Neural cell (in vitro differentiated cells): ENCODE measurements around the gene TACC2. TPM values are rescaled to one million over a fixed set of nuclear protein-coding genes. Genes with fewer than 3 reads are reported as not detected.

Source experiments
- H2AFZ ChIP-seq: fragments of 200-600, 300-800 bp; sonication (generic), shearing (Covaris generic); 2 replicates; pipeline ENCODE4 v1.6.0; 2014; ENCODE audit warnings: low read depth, mild to moderate bottlenecking, antibody characterized with exemption, low read length, moderate library complexity
- H3F3A ChIP-seq: fragments of 200-600 bp; shearing (Covaris generic); 2 replicates; pipeline ENCODE4 v1.6.1; 2016; ENCODE audit warnings: mild to moderate bottlenecking, moderate library complexity, mixed read lengths, antibody characterized with exemption, low read length; ENCODE audit not compliant: insufficient read depth, poor library complexity, severe bottlenecking
- H3K27ac ChIP-seq: fragments of 200-600, 300-800 bp; sonication (generic), shearing (Covaris generic); 2 replicates; pipeline ENCODE4 v1.5.1; 2014; ENCODE audit warnings: mild to moderate bottlenecking, low read length, moderate library complexity
- H3K27me3 ChIP-seq: fragments of 300-800, 200-600 bp; sonication (generic), shearing (Covaris generic); 2 replicates; pipeline ENCODE4 v1.6.0; 2014; ENCODE audit warnings: mild to moderate bottlenecking, low read depth, low read length, moderate library complexity; ENCODE audit not compliant: insufficient read depth
- H3K36me3 ChIP-seq: fragments of 300-800, 200-600 bp; sonication (generic), shearing (Covaris generic); 2 replicates; pipeline ENCODE4 v1.5.1; 2014; ENCODE audit warnings: mild to moderate bottlenecking, antibody characterized with exemption, low read length, moderate library complexity; ENCODE audit not compliant: insufficient read depth
- H3K4me2 ChIP-seq: fragments of 300-800, 200-600 bp; sonication (generic), shearing (Covaris generic); 2 replicates; pipeline ENCODE4 v1.6.0; 2014; ENCODE audit warnings: mild to moderate bottlenecking, low read length
- H3K4me3 ChIP-seq: fragments of 300-800, 200-600 bp; sonication (generic), shearing (Covaris generic); 2 replicates; pipeline ENCODE4 v1.5.1; 2014; ENCODE audit warnings: mild to moderate bottlenecking, low read length, moderate library complexity
- H3K79me2 ChIP-seq: fragments of 200-600 bp; shearing (Covaris generic); replicated peaks from 2 replicates; pipeline ENCODE4 v1.6.0; 2014; ENCODE audit warnings: mild to moderate bottlenecking, low read length, moderate library complexity; ENCODE audit not compliant: insufficient read depth
- H3K9ac ChIP-seq: fragments of 300-800, 200-600 bp; sonication (generic), shearing (Covaris generic); 2 replicates; pipeline ENCODE4 v1.6.1; 2016; ENCODE audit warnings: mild to moderate bottlenecking, low read length, mixed read lengths
- H3K9me2 ChIP-seq: fragments of 200-600 bp; shearing (Covaris generic); 2 replicates; pipeline ENCODE4 v1.6.1; 2016; ENCODE audit warnings: mild to moderate bottlenecking, low read length, mixed read lengths; ENCODE audit not compliant: insufficient read depth
- H3K9me3 ChIP-seq: fragments of 200-600, 300-800 bp; sonication (generic), shearing (Covaris generic); 2 replicates; pipeline ENCODE4 v1.6.1; 2016; ENCODE audit warnings: mild to moderate bottlenecking, mixed run types, low read length, moderate library complexity, mixed read lengths
- H4K20me1 ChIP-seq: fragments of 200-600 bp; shearing (Covaris generic); 2 replicates; pipeline ENCODE4 v1.6.1; 2016; ENCODE audit warnings: mild to moderate bottlenecking, mixed run types; ENCODE audit not compliant: insufficient read depth
- CTCF ChIP-seq: fragments of 450-650 bp; IDR thresholded peaks from 2 replicates; pipeline ENCODE4 v1.5.1; 2014; ENCODE audit warnings: antibody characterized with exemption, mild to moderate bottlenecking, moderate library complexity; ENCODE audit not compliant: poor library complexity, severe bottlenecking
- EP300 ChIP-seq: fragments of 450-650 bp; conservative IDR thresholded peaks from 2 replicates; pipeline ENCODE4 v1.6.1; 2014; ENCODE audit warnings: antibody characterized with exemption, mild to moderate bottlenecking, moderate library complexity; ENCODE audit not compliant: poor library complexity, severe bottlenecking
- EZH2 ChIP-seq: fragments of 200-600, 300-800 bp; shearing (Covaris generic), sonication (generic); IDR thresholded peaks from 2 replicates; pipeline ENCODE4 v1.6.1; 2014; ENCODE audit warnings: antibody characterized with exemption, low read length, borderline replicate concordance, mild to moderate bottlenecking; ENCODE audit not compliant: insufficient read depth, poor library complexity, severe bottlenecking
- MXI1 ChIP-seq: fragments of 450-650 bp; conservative IDR thresholded peaks from 2 replicates; pipeline ENCODE4 v1.6.1; 2014; ENCODE audit warnings: antibody characterized with exemption, mild to moderate bottlenecking; ENCODE audit not compliant: poor library complexity, severe bottlenecking
- POLR2AphosphoS5 ChIP-seq: IDR thresholded peaks from 2 replicates; pipeline ENCODE4 v1.6.1; 2012
- RAD21 ChIP-seq: fragments of 450-650 bp; conservative IDR thresholded peaks from 2 replicates; pipeline ENCODE4 v1.6.1; 2014; ENCODE audit warnings: antibody characterized with exemption, mild to moderate bottlenecking, moderate library complexity
- REST ChIP-seq: IDR thresholded peaks from 2 replicates; pipeline ENCODE4 v1.6.1; 2012; ENCODE audit warnings: borderline replicate concordance
- SMC3 ChIP-seq: fragments of 450-650 bp; conservative IDR thresholded peaks from 2 replicates; pipeline ENCODE4 v1.6.1; 2014; ENCODE audit warnings: antibody characterized with exemption, mild to moderate bottlenecking, moderate library complexity; ENCODE audit not compliant: poor library complexity
- TAF1 ChIP-seq: IDR thresholded peaks from 2 replicates; pipeline ENCODE4 v1.6.1; 2012; ENCODE audit warnings: low read depth
- polyA plus RNA-seq: library from polyadenylated mRNA; depleted of rRNA; stranded (reverse); fragments of >200 nt; gene quantifications from 2 replicates; pipeline ENCODE4 v1.2.3, GENCODE V29; 2014

Gene TACC2
- polyA plus RNA-seq, 1 donor from 2014 or later, result 17.6 TPM

GRCh38 chr10:122271076-122271475 is 282.1 kb downstream of the TACC2 start, which contains the start of gene BTBD16:
Gene BTBD16, plus strand, starts transcription at chr10:122271296. Its CDS starts 3,786 bp downstream, at chr10:122275082.
- no peaks in the 10 kb centered on the region for H3K27me3 ChIP-seq
- H3K4me3 ChIP-seq, result no peak within 1 kb of the TSS
- H3F3A ChIP-seq, result no peaks in the 10 kb centered on the region
- H4K20me1 ChIP-seq, result no peaks in the 10 kb centered on the region
- H3K9me3 ChIP-seq, result no peaks in the 10 kb centered on the region
- TF ChIP-seq TAF1 (no peak), CTCF (no peak), EZH2 (no peak), MXI1 (no peak), RAD21 (no peak), REST (no peak), EP300 (no peak), SMC3 (no peak), POLR2AphosphoS5 (no peak)
- no peaks in the 10 kb centered on the region for H3K79me2 ChIP-seq
- H3K27ac ChIP-seq, result no peak within 1 kb of the TSS
- no peak within 1 kb of the TSS for H3K9ac ChIP-seq
- H3K9me2 ChIP-seq, result no peaks in the 10 kb centered on the region
- H3K36me3 ChIP-seq, result no peaks in the 10 kb centered on the region
- H2AFZ ChIP-seq, result no peak within 1 kb of the TSS
- no peak within 1 kb of the TSS for H3K4me2 ChIP-seq

- Histone ChIP-seq H2AFZ (no peak overlapping the region), H3K4me3 (no peak overlapping the region), H3K9ac (no peak overlapping the region), H3K36me3 (no peaks in the 10 kb centered on the region), H3F3A (no peaks in the 10 kb centered on the region), H3K4me2 (no peak overlapping the region), H3K27ac (no peak overlapping the region), H3K9me3 (no peaks in the 10 kb centered on the region), H4K20me1 (no peaks in the 10 kb centered on the region), H3K27me3 (no peaks in the 10 kb centered on the region), H3K79me2 (no peaks in the 10 kb centered on the region), H3K9me2 (no peaks in the 10 kb centered on the region)
- TF ChIP-seq CTCF, result no peak
- TF ChIP-seq EZH2, result no peak
- no peak for TF ChIP-seq REST
Measured at GRCh38 chr10:122273966-122274545, 285.1 kb downstream of the TACC2 start.
